Fibroblast of lung (primary cell): ENCODE measurements around the gene RPEL1.

Experiments
- CTCF ChIP-seq, 2 donors: IDR thresholded peaks in 1 of 2; conservative IDR thresholded peaks in 1 of 2; 1 replicate in 1 of 2; 2 replicates in 1 of 2; pipeline ENCODE4 v1.5.1; 2011 to 2012; ENCODE audit warnings: low read length in 2 of 2, control low read depth in 1 of 2, inconsistent platforms in 1 of 2, low read depth in 1 of 2, mild to moderate bottlenecking in 1 of 2
- EZH2 ChIP-seq: IDR thresholded peaks from 2 replicates; pipeline ENCODE4 v1.5.1; 2012; ENCODE audit warnings: low read length, control low read depth, mild to moderate bottlenecking; ENCODE audit errors: missing control alignments

DNA sequence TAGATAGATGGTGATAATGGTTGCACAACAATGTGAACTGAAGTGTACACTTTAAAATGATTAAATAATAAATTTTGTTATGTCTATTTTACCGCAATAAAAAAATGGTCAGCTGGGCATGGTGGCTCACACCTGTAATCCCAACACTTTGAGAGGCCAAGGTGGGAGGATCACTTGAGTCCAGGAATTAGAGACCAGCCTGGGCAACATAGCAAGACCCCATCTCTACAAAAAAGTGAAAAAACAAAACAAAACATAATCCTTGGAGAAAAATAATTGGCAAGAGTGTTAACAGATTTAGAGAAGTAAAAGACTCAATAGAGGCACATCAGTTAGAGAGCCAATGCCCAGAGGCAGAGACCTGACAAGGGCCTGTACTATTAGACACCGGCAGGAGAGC, 9.9 kb upstream of the RPEL1 start:
- TF ChIP-seq CTCF (conservative IDR thresholded peaks at IDR 0.05 in 1 of 2, IDR thresholded peaks at IDR 0.05 in 1 of 2; ENCODE audit: low read depth in 1 of 2, low read length in 2 of 2): no peak
- no peak for TF ChIP-seq EZH2
